Left lobe of liver (tissue), 2 donors: ENCODE data around the gene KLHL7. TPM values are rescaled to one million over a fixed set of nuclear protein-coding genes. Genes with fewer than 3 reads are reported as not detected.
A peak's percentile ranks its signal among the peaks of the same experiment; 100 is the strongest.
"Not testable (repeated sequence)": the region's sequence is repeated elsewhere in the genome, so short reads cannot be mapped to it uniquely, and the experiment has no call there.

Experiments used
- ATAC-seq: fragments of 200-7000 bp; cut with Tn5 transposase; one replicate; pipeline ENCODE4 v1.9.1; 2020; ENCODE audit warnings: mild to moderate bottlenecking, moderate library complexity
- DNase-seq: peaks from one replicate; pipeline ENCODE4 v3.0.0-alpha.2; 2020; ENCODE audit warnings: low spot score
- total RNA-seq: library from RNA; stranded (reverse); gene quantifications from one replicate; pipeline ENCODE4 v1.2.1, GENCODE V29; 2021
- donor health status: DM: no; HTN: no; CAD: no; lungs with moderate emphysema.
- donor health status: DM: no; HTN: yes; CAD: no.

KLHL7 gene
- total RNA-seq, 1 donor from 2014 or later, result 8.6 TPM

- no peak for DNase-seq
- ATAC-seq, result no peak
These were observed 1.5 kb downstream of the KLHL7 start for GRCh38 chr7:23106823-23107663.

- no peak for DNase-seq
- no peak for ATAC-seq
These were observed 2.2 kb downstream of the KLHL7 start for GRCh38 chr7:23107781-23108180.

GRCh38 chr7:23108995-23109394 lies 3.4 kb downstream of the KLHL7 start:
- DNase-seq (no peak), ATAC-seq (no peak)

GRCh38 chr7:23109470-23109869 lies 3.9 kb downstream of the KLHL7 start:
- DNase-seq (no peak), ATAC-seq (no peak)

GRCh38 chr7:23114896-23115295 lies 9.3 kb downstream of the KLHL7 start:
- DNase-seq, result no peak
- no peak for ATAC-seq

- no peak for ATAC-seq
These were observed 10.4 kb downstream of the KLHL7 start for GRCh38 chr7:23115991-23116390.

GRCh38 chr7:23117841-23118240 lies 12.3 kb downstream of the KLHL7 start:
- DNase-seq (no peak), ATAC-seq (peak; percentile 83)

More at GRCh38 chr7:23115991-23116390, 10.4 kb downstream of the KLHL7 start:
- DNase-seq, result no peak

GRCh38 chr7:23120106-23120505 lies 14.5 kb downstream of the KLHL7 start:
- ATAC-seq (no peak), DNase-seq (no peak)

- DNase-seq, result no peak
These were observed 15.6 kb downstream of the KLHL7 start for GRCh38 chr7:23121165-23121564.

GRCh38 chr7:23123007-23123406 lies 17.4 kb downstream of the KLHL7 start:
- ATAC-seq (no peak), DNase-seq (no peak)

More at GRCh38 chr7:23121165-23121564, 15.6 kb downstream of the KLHL7 start:
- ATAC-seq, result no peak

GRCh38 chr7:23123465-23123864 lies 17.9 kb downstream of the KLHL7 start:
- no peak for ATAC-seq
- DNase-seq, result no peak

- DNase-seq, result no peak
- no peak for ATAC-seq
These were observed 23.5 kb downstream of the KLHL7 start for GRCh38 chr7:23129036-23129435.

- DNase-seq, ATAC-seq: not testable (repeated sequence)
These were observed 26.2 kb downstream of the KLHL7 start for GRCh38 chr7:23131799-23132198.

- no peak for DNase-seq
- no peak for ATAC-seq
These were observed 28.2 kb downstream of the KLHL7 start for GRCh38 chr7:23133797-23134196.

- DNase-seq (no peak), ATAC-seq (no peak)
These were observed 30.2 kb downstream of the KLHL7 start for GRCh38 chr7:23135755-23136154.

- DNase-seq (no peak), ATAC-seq (no peak)
These were observed 30.6 kb downstream of the KLHL7 start for GRCh38 chr7:23136216-23136615.

- DNase-seq (no peak), ATAC-seq (no peak)
These were observed 52.1 kb downstream of the KLHL7 start for GRCh38 chr7:23157679-23158078.

GRCh38 chr7:23158546-23158945 lies 53.0 kb downstream of the KLHL7 start:
- DNase-seq (no peak), ATAC-seq (no peak)

- DNase-seq (no peak), ATAC-seq (no peak)
These were observed 55.9 kb downstream of the KLHL7 start for GRCh38 chr7:23161482-23161881.

- ATAC-seq, result no peak
- DNase-seq, result no peak
These were observed 59.3 kb downstream of the KLHL7 start for GRCh38 chr7:23164846-23165245.

GRCh38 chr7:23165316-23165715 lies 59.7 kb downstream of the KLHL7 start:
- ATAC-seq (no peak), DNase-seq (no peak)

- no peak for DNase-seq
- ATAC-seq, result no peak
These were observed 62.1 kb downstream of the KLHL7 start for GRCh38 chr7:23167691-23168090.
